ENCODE data around the gene TIPRL.

TIPRL gene

GRCh38 chr1:168223261-168223660 is 44.5 kb downstream of the TIPRL start:
- Histone ChIP-seq H3K9ac (ENCODE audit: low read depth, low read length) (no peak overlapping the region), H3K36me3 (ENCODE audit: control insufficient read depth, insufficient read depth, low read length) (no peaks in the 10 kb centered on the region), H3K27me3 (ENCODE audit: control insufficient read depth, insufficient read depth, low read length) (no peaks in the 10 kb centered on the region), H3K4me3 (ENCODE audit: low read depth, low read length) (no peak overlapping the region), H3K4me1 (ENCODE audit: control insufficient read depth, insufficient read depth, low read length) (peaks cover 3% of the 10 kb centered on the region), H3K9me3 (ENCODE audit: control insufficient read depth, insufficient read depth, low read length) (no peaks in the 10 kb centered on the region)

GRCh38 chr1:168223681-168224540 is 45.1 kb downstream of the TIPRL start:
- H3K36me3 ChIP-seq (ENCODE audit: control insufficient read depth, insufficient read depth, low read length), result no peaks in the 10 kb centered on the region
- no peak overlapping the region for H3K4me3 ChIP-seq (ENCODE audit: low read depth, low read length)

GRCh38 chr1:168224991-168225390 is 46.2 kb downstream of the TIPRL start:
- Histone ChIP-seq H3K4me1 (ENCODE audit: control insufficient read depth, insufficient read depth, low read length) (peaks cover 3% of the 10 kb centered on the region), H3K9ac (ENCODE audit: low read depth, low read length) (no peak overlapping the region)

More at GRCh38 chr1:168223681-168224540, 45.1 kb downstream of the TIPRL start:
- H3K9ac ChIP-seq (ENCODE audit: low read depth, low read length), result no peak overlapping the region
- H3K27me3 ChIP-seq (ENCODE audit: control insufficient read depth, insufficient read depth, low read length), result no peaks in the 10 kb centered on the region
- H3K4me1 ChIP-seq (ENCODE audit: control insufficient read depth, insufficient read depth, low read length), result peaks cover 3% of the 10 kb centered on the region
- H3K9me3 ChIP-seq (ENCODE audit: control insufficient read depth, insufficient read depth, low read length), result no peaks in the 10 kb centered on the region

GRCh38 chr1:168225476-168226190 is 46.9 kb downstream of the TIPRL start, which contains the start of gene SFT2D2:
Gene SFT2D2 (plus strand): TSS chr1:168226004. CDS start chr1:168226080, 76 bp downstream.
- Histone ChIP-seq H3K4me3 (ENCODE audit: low read depth, low read length) (peak within 1 kb of the TSS; percentile 87), H3K9me3 (ENCODE audit: control insufficient read depth, insufficient read depth, low read length) (no peaks in the 10 kb centered on the region), H3K36me3 (ENCODE audit: control insufficient read depth, insufficient read depth, low read length) (no peaks in the 10 kb centered on the region), H3K27me3 (ENCODE audit: control insufficient read depth, insufficient read depth, low read length) (no peaks in the 10 kb centered on the region), H3K9ac (ENCODE audit: low read depth, low read length) (peak within 1 kb of the TSS; percentile 87), H3K4me1 (ENCODE audit: control insufficient read depth, insufficient read depth, low read length) (peaks cover 3% of the 10 kb centered on the region)

More at GRCh38 chr1:168224991-168225390, 46.2 kb downstream of the TIPRL start:
- H3K9me3 ChIP-seq (ENCODE audit: control insufficient read depth, insufficient read depth, low read length), result no peaks in the 10 kb centered on the region
- H3K4me3 ChIP-seq (ENCODE audit: low read depth, low read length), result peak overlapping the region; percentile 87
- H3K27me3 ChIP-seq (ENCODE audit: control insufficient read depth, insufficient read depth, low read length), result no peaks in the 10 kb centered on the region
- no peaks in the 10 kb centered on the region for H3K36me3 ChIP-seq (ENCODE audit: control insufficient read depth, insufficient read depth, low read length)

- H3K4me3 ChIP-seq (ENCODE audit: low read depth, low read length), result no peak overlapping the region
- peak overlapping the region; percentile 13 for H3K9ac ChIP-seq (ENCODE audit: low read depth, low read length)
- H3K27me3 ChIP-seq (ENCODE audit: control insufficient read depth, insufficient read depth, low read length), result no peaks in the 10 kb centered on the region
- H3K4me1 ChIP-seq (ENCODE audit: control insufficient read depth, insufficient read depth, low read length), result peaks cover 3% of the 10 kb centered on the region
- no peaks in the 10 kb centered on the region for H3K9me3 ChIP-seq (ENCODE audit: control insufficient read depth, insufficient read depth, low read length)
- no peaks in the 10 kb centered on the region for H3K36me3 ChIP-seq (ENCODE audit: control insufficient read depth, insufficient read depth, low read length)
Measured at GRCh38 chr1:168227620-168228019, 48.9 kb downstream of the TIPRL start.

- no peak overlapping the region for H3K9ac ChIP-seq (ENCODE audit: low read depth, low read length)
- H3K4me3 ChIP-seq (ENCODE audit: low read depth, low read length), result no peak overlapping the region
- no peaks in the 10 kb centered on the region for H3K27me3 ChIP-seq (ENCODE audit: control insufficient read depth, insufficient read depth, low read length)
- H3K4me1 ChIP-seq (ENCODE audit: control insufficient read depth, insufficient read depth, low read length), result peaks cover 3% of the 10 kb centered on the region
- peaks cover 3% of the 10 kb centered on the region for H3K36me3 ChIP-seq (ENCODE audit: control insufficient read depth, insufficient read depth, low read length)
- H3K9me3 ChIP-seq (ENCODE audit: control insufficient read depth, insufficient read depth, low read length), result no peaks in the 10 kb centered on the region
Measured at GRCh38 chr1:168229893-168230292, 51.1 kb downstream of the TIPRL start.

GRCh38 chr1:168230709-168231108 is 51.9 kb downstream of the TIPRL start:
- Histone ChIP-seq H3K4me1 (ENCODE audit: control insufficient read depth, insufficient read depth, low read length) (peaks cover 3% of the 10 kb centered on the region), H3K36me3 (ENCODE audit: control insufficient read depth, insufficient read depth, low read length) (peaks cover 3% of the 10 kb centered on the region), H3K4me3 (ENCODE audit: low read depth, low read length) (no peak overlapping the region), H3K9me3 (ENCODE audit: control insufficient read depth, insufficient read depth, low read length) (no peaks in the 10 kb centered on the region), H3K27me3 (ENCODE audit: control insufficient read depth, insufficient read depth, low read length) (no peaks in the 10 kb centered on the region), H3K9ac (ENCODE audit: low read depth, low read length) (no peak overlapping the region)

GRCh38 chr1:168234846-168235547 is 56.2 kb downstream of the TIPRL start:
- no peaks in the 10 kb centered on the region for H3K27me3 ChIP-seq (ENCODE audit: control insufficient read depth, insufficient read depth, low read length)
- H3K36me3 ChIP-seq (ENCODE audit: control insufficient read depth, insufficient read depth, low read length), result peaks cover 7% of the 10 kb centered on the region
- H3K4me1 ChIP-seq (ENCODE audit: control insufficient read depth, insufficient read depth, low read length), result no peaks in the 10 kb centered on the region
- no peak overlapping the region for H3K9ac ChIP-seq (ENCODE audit: low read depth, low read length)
- H3K4me3 ChIP-seq (ENCODE audit: low read depth, low read length), result no peak overlapping the region
- H3K9me3 ChIP-seq (ENCODE audit: control insufficient read depth, insufficient read depth, low read length), result no peaks in the 10 kb centered on the region

GRCh38 chr1:168235548-168235885 is 56.8 kb downstream of the TIPRL start:
- H3K9me3 ChIP-seq (ENCODE audit: control insufficient read depth, insufficient read depth, low read length), result no peaks in the 10 kb centered on the region
- no peaks in the 10 kb centered on the region for H3K4me1 ChIP-seq (ENCODE audit: control insufficient read depth, insufficient read depth, low read length)
- H3K36me3 ChIP-seq (ENCODE audit: control insufficient read depth, insufficient read depth, low read length), result peaks cover 7% of the 10 kb centered on the region
- no peak overlapping the region for H3K9ac ChIP-seq (ENCODE audit: low read depth, low read length)
- no peak overlapping the region for H3K4me3 ChIP-seq (ENCODE audit: low read depth, low read length)
- H3K27me3 ChIP-seq (ENCODE audit: control insufficient read depth, insufficient read depth, low read length), result no peaks in the 10 kb centered on the region

GRCh38 chr1:168235937-168236336 is 57.2 kb downstream of the TIPRL start:
- H3K9me3 ChIP-seq (ENCODE audit: control insufficient read depth, insufficient read depth, low read length), result no peaks in the 10 kb centered on the region
- H3K27me3 ChIP-seq (ENCODE audit: control insufficient read depth, insufficient read depth, low read length), result no peaks in the 10 kb centered on the region
- H3K4me3 ChIP-seq (ENCODE audit: low read depth, low read length), result no peak overlapping the region
- no peaks in the 10 kb centered on the region for H3K4me1 ChIP-seq (ENCODE audit: control insufficient read depth, insufficient read depth, low read length)
- H3K9ac ChIP-seq (ENCODE audit: low read depth, low read length), result no peak overlapping the region
- peaks cover 7% of the 10 kb centered on the region for H3K36me3 ChIP-seq (ENCODE audit: control insufficient read depth, insufficient read depth, low read length)

GRCh38 chr1:168236836-168237611 is 58.3 kb downstream of the TIPRL start:
- no peaks in the 10 kb centered on the region for H3K9me3 ChIP-seq (ENCODE audit: control insufficient read depth, insufficient read depth, low read length)
- H3K9ac ChIP-seq (ENCODE audit: low read depth, low read length), result no peak overlapping the region
- H3K36me3 ChIP-seq (ENCODE audit: control insufficient read depth, insufficient read depth, low read length), result peaks cover 7% of the 10 kb centered on the region
- H3K27me3 ChIP-seq (ENCODE audit: control insufficient read depth, insufficient read depth, low read length), result no peaks in the 10 kb centered on the region
- H3K4me1 ChIP-seq (ENCODE audit: control insufficient read depth, insufficient read depth, low read length), result no peaks in the 10 kb centered on the region
- H3K4me3 ChIP-seq (ENCODE audit: low read depth, low read length), result no peak overlapping the region

All from iPS-15b (cell line).